NCI-H524 treated with DMSO at 0.1 percent for 48 hours (cell line): ENCODE results near the gene PGAM1.
"Not testable (repeated sequence)": the region's sequence is repeated elsewhere in the genome, so short reads cannot be mapped to it uniquely, and the experiment has no call there.

Experiments used
- DNase-seq: peaks from one replicate; lab custom pipeline; 2025; lab: John Stamatoyannopoulos, UW

The PGAM1 gene

GRCh38 chr10:97425964-97426775 is at the start of gene PGAM1:
Gene PGAM1 (plus strand): TSS chr10:97426191. CDS start chr10:97426308, 117 bp downstream.
- DNase-seq, result peak; percentile 65

GRCh38 chr10:97376413-97376812 is 49.6 kb upstream of the PGAM1 start:
- no peak for DNase-seq

DNA sequence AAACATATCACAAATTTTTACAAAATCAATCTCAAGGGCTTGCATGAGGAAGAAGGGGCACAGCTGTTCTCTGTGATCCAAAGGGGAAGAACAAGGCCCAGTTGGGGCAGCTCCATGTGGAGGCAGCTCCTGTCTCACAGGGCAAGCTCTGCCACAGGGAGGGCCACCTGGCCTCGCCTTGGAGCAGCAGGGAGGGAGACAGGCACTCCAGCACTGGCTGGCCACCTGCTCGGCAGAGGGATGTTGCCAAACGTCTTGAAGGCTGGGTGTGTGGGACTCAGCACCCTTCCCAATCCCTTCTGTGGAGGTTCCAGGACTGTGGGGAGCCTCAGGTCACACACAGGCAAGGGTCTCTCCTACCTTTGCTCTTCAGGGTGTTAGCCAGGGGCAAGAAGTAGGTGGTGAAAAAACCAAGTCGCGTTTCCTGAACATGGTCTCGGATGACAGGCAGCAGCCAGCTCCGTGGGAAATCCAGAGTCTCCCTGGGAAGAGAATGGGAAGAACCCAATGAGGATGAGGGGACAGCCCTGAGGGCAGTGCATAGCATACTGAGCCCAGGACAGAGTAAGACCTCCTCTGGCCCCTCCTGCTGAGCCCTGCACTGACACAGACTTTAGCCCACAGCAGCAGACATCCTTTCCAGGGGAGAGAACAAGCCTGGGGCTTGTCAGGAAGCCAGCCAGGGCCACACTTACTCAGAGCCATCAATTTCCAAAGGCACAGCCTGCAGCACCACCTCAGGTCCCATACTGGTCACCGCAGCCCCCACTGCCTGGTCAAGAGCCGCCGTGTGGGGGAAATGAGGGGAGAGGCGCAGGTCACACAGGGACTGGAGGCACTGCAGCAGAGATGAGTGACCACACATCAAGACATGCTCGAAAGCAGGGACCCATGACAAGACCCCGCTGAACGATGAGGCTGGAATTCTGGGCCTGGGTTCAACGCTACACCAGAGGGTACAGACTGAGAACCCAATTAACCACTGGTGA is 46.8 kb upstream of the PGAM1 start:
- DNase-seq, result no peak

DNA sequence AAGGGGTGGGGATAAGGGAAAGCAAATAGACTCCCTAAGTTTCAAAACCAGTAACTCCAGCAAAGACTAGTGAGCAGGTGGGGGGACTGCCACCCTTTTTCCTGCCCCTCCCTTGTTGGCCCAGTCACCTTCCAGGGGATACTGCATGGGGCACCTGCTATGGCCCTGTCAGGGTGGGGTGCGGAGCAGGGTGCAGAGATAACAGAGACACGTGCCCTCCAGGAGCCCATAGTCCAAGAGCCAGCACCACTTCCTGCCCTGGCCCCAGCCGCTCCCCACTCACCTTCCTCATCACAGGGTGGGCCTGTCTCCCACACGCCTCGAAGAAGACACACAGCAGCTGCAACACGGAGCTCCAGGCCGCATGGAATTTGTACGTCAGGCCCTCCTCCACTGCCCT is 45.5 kb upstream of the PGAM1 start:
- DNase-seq, result no peak

GRCh38 chr10:97381626-97382025 is 44.4 kb upstream of the PGAM1 start:
- no peak for DNase-seq

DNA sequence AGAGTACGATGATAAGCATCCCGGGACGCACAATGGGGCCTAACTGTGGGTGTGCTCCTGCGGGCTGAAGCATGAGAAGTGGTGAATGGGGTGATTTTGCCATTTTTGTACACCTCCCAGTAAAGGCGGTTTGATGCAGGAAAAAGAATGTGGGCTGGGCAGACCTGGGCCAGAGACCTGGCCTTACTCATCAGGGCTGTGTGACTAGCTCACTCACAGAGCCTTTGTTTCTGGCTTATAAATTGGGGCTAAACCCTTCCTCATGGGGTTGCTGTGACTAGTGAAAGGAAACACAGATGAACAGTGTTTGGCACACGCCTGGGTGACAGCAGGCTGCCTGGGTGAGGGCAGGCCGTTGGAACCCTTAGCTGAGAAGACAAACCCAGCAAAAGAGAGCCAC is 42.8 kb upstream of the PGAM1 start:
- no peak for DNase-seq

DNA sequence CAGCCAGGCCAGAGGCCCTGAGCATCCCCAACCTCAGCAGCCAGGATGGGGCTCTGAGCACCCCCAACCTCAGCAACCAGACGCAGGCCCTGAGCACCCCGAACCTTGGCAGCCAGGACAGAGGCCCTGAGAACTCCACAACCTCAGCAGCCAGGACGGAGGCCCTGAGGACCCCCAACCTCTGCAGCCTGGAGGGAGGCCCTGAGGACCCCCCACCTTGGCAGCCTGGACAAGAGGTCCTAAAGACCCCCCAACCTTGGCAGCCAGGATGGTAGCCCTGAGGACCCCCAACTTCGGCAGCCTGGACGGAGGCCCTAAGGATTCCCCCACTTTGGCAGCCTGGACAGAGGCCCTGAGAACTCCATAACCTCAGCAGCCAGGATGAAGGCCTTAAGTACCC is 41.8 kb upstream of the PGAM1 start:
- DNase-seq, result no peak

DNA sequence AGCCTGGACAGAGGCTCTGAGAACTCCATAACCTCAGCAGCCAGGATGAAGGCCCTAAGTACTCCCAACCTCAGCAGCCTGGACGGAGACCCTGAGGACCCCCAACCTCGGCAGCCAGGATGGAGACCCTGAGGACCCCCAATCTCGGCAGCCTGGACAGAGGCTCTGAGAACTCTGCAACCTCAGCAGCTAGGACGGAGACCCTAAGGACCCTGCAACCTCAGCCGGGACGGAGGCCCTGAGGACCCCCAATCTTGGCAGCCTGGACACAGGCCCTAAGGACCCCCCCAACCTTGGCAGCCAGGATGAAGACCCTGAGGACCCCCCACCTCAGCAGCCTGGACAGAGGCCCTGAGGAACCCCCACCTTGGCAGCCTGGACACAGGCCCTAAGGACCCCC is 41.4 kb upstream of the PGAM1 start:
- no peak for DNase-seq

DNA sequence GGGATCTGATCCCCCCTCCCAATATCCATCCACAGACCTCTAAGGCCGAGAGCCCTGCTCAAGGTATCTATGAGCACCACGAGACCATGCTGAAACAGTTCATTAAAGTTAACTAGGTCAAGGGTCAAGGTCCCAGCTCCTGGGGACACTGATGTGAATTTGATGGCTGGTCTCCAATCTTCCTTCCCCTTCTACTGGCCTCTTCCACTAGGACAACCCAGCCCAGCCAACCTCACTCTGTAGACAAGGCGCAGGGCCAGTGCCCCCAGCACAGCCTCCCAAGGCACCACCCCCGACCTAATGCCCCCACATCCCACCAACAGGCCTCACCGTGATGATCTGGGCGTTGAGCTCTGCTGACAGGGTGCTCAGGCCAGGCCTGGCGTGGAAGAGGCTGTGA is 40.4 kb upstream of the PGAM1 start:
- DNase-seq, result no peak

- no peak for DNase-seq
Observed at GRCh38 chr10:97388152-97388551, 37.8 kb upstream of the PGAM1 start.

DNA sequence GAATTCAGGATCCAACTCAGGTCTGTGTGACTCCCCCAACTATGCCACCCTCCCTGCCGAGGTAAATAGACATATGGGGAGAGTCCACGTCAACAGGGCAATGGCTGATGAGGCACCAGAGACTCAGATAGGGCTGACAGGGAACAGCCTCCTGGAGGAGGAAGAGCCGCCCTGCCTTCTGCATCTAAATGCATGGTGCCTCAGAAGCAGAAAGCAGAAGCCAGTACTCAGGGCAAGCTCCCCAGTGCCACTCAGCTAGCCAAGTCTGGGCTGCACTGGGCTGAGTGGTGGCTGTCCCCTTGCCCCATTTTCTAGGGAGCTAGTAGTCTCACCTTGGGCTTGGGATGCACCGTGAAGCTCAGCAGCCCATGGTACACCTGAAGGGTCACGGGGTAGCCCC is 35.9 kb upstream of the PGAM1 start:
- DNase-seq, result no peak

- no peak for DNase-seq
Observed at GRCh38 chr10:97393034-97393573, 32.9 kb upstream of the PGAM1 start.

DNA sequence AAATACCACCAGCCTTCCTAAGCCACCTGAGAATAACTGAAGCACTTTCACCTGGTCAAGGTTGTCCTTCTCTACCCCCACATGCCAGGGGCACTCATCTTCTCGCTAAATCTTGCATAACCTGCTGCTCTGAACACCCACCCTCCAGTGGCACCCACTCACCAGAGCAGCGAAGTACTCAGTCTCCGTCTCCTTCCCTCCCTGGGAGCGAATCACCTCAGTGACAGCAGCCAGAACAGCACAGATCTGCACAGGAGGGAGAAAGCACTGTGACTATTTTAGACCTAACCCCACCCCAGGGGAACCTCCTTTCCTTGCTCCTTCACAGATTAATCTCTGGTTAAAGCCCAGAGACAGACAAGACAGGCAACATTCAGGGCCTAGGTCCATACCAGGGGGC is 29.9 kb upstream of the PGAM1 start:
- DNase-seq, result no peak

DNA sequence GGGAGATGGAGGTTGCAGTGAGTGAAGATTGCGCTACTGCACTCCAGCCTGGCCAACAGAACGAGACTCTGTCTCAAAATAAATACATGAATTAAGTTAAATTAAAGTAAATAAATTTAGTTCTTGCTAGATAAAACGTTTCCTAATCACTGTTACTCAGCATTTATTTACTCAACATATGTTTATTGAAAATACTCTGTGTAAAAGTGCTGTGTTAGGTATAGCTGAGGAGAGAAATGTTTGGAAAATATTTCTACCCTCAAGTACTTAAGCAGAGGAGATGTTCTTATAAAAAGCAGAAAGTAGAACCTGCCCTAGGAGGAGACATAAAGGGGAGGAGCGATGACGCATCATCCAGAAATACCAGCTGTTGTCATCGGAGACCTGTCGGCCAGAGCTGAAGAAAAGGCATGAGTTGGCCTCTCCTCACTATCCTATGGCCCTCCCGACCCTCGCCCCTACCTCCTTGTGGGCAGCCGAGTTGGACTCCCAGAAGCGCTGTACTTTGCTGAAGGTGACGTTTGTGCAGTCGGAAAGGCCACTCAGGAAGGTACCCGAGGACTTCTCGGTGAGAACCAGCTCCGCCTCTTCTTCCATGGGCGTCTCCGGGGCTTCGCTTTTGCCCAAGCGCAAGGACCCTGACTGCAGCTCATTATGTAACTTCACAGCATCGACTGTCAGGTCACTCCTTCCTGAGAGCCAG is 26.0 kb upstream of the PGAM1 start:
- DNase-seq, result no peak

GRCh38 chr10:97400665-97401454 is 25.1 kb upstream of the PGAM1 start, which contains the start of gene RRP12:
Gene RRP12 (minus strand): TSS chr10:97401340. CDS start chr10:97401231, 109 bp downstream.
- DNase-seq, result peak; percentile 27

DNA sequence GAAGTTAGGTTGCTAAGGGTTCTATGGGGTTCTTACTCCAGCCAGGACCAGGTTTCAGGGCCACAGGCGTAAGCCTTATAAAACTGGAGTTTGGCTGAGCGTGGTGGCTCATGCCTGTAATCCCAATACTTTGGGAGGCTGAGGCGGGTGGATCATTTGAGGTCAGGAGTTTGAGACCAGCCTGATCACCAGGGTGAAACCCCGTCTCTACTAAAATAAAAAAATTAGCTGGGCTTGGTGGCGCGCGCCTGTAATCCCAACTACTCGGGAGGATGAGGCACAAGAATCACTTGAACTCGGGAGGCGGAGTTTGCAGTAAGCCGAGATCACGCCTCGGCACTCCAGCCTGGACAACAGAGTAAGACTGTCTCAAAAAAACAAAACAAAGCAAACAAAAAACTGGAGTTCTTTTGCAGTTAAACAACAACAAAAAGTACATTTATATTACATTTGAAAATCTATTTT is 24.5 kb upstream of the PGAM1 start:
- DNase-seq, result no peak

- no peak for DNase-seq
Observed at GRCh38 chr10:97404044-97404443, 21.9 kb upstream of the PGAM1 start.

DNA sequence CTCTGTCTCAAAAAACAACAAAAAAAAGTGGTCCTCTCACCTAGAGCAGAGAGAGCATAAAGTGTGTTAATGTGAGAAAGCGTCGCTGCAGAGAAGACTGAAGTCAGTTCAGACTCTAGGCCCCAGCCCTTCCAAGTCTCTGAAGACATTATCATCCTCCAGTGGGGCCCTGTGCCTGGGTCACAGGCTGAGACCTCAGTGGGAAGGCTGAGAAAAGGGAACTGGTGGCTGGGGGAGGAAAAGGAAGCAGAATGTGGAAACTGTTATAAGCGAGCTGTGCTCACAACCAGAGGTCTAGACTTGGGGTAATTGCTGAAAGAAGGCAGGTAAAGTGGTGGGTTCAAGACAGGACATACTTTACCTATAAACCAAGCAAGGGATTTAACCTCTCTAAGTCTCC is 19.9 kb upstream of the PGAM1 start:
- DNase-seq, result no peak

- DNase-seq, result not testable (repeated sequence)
Observed at GRCh38 chr10:97406483-97406882, 19.5 kb upstream of the PGAM1 start.

DNA sequence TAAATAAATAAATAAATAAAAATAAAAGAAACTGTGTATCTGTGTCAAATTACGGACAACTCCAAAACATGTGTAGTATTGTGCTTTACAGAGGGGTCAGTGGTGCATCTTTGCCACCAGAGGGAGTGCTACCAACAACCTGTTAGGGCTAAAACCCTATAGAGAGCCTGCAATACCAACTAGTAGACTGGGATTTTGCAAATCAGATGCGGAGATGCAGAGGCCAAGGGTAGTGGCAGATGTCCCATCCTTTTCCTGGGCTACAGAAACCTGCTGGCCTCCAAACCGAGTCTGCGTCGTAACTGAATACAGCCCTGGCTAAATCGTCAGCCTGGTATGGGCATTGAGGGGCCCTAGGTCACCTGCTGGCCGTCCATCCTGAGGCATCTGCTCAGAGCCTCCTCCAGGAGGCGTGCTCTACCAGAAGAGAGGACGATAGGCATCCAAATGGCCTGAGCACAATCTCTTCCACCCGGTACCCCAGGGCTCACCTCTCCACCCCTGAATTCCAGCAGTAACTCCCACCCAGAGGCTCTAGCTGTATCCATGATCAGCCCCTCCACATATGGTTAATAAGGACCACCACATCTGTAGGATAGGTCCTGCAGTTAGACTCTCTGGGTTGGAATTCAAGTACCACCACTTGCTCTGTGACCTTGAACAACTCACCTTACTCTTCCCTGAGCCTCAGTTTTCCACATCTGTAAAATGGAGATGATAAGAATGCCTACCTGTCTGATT is 18.6 kb upstream of the PGAM1 start:
- peak; percentile 22 for DNase-seq
